BLaER1 treated with 17β-estradiol and CSF1 and Interleukin-3, amounts not matched to agents 10 nM and 100 nM (cell line): ENCODE results near the gene RPL34.

Source experiments
- H3K27ac ChIP-seq, 11 experiments: shearing (Covaris generic); formaldehyde crosslinking; 2 replicates each; pipeline ENCODE4 v1.8.1; 2022
- H3K27me3 ChIP-seq, 11 experiments: shearing (Covaris generic); formaldehyde crosslinking; 2 replicates each; pipeline ENCODE4 v1.8.1; 2022
- H3K36me3 ChIP-seq, 11 experiments: shearing (Covaris generic); formaldehyde crosslinking; 2 replicates each; pipeline ENCODE4 v1.8.1; 2022
- H3K4me1 ChIP-seq, 10 experiments: shearing (Covaris generic); formaldehyde crosslinking; 2 replicates each; pipeline ENCODE4 v1.8.1; 2022
- H3K4me2 ChIP-seq, 11 experiments: shearing (Covaris generic); formaldehyde crosslinking; 2 replicates each; pipeline ENCODE4 v1.8.1; 2022
- H3K4me3 ChIP-seq, 10 experiments: shearing (Covaris generic); formaldehyde crosslinking; 2 replicates each; pipeline ENCODE4 v1.8.1; 2022
- H3K9ac ChIP-seq, 11 experiments: shearing (Covaris generic); formaldehyde crosslinking; 2 replicates each; pipeline ENCODE4 v1.8.1; 2022
- H3K9me3 ChIP-seq, 11 experiments: shearing (Covaris generic); formaldehyde crosslinking; replicated peaks in 1 of 11; 2 replicates each; pipeline ENCODE4 v1.8.1; 2022
- H4K20me1 ChIP-seq, 11 experiments: shearing (Covaris generic); formaldehyde crosslinking; 2 replicates each; pipeline ENCODE4 v1.8.1; 2022
- Cebpa-rat ChIP-seq, 11 experiments: shearing (Covaris generic); IDR thresholded peaks; 2 replicates each; pipeline ENCODE4 v1.8.1; 2022

RPL34 gene

GRCh38 chr4:108620933-108621905 is 843 bp downstream of the RPL34 start:
- H3K27ac ChIP-seq: peak overlapping the region; percentile 82 to 95 (median 92)

DNA sequence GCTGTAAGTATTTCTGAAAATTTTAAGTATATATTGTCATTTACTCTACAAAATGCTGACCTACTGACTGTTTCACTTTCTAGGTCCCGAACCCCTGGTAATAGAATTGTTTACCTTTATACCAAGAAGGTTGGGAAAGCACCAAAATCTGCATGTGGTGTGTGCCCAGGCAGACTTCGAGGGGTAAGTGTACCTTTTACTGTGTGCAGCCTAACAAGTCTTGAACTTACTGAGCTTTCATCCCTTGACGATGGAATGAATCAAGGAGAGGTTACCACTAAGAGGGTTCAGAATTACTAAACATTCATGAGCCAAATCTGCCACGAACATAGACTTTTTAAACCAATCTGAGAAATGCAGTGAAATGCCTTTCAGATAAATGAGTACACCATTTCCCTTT is 1.6 kb downstream of the RPL34 start:
- Histone ChIP-seq H3K4me1 (peaks cover 36 to 47% (median 40%) of the 10 kb centered on the region in 10 experiments), H3K27ac (peak overlapping the region in 10 of 11 experiments; percentile 82 to 95 (median 92); a peak in 11 of 22 replicates), H3K27me3 (no peaks in the 10 kb centered on the region), H4K20me1 (peaks cover 49 to 60% (median 59%) of the 10 kb centered on the region in 11 experiments), H3K4me3 (peak overlapping the region; percentile 76 to 93 (median 86)), H3K4me2 (peak overlapping the region; percentile 85 to 99 (median 93)), H3K36me3 (peaks cover 55 to 62% (median 59%) of the 10 kb centered on the region in 11 experiments), H3K9me3 (peaks cover 0 to 6% (median 3%) of the 10 kb centered on the region in 11 experiments; a peak in 12 of 22 replicates), H3K9ac (peak overlapping the region; percentile 90 to 97 (median 95); a peak in 20 of 22 replicates)
- no peak for TF ChIP-seq Cebpa-rat (IDR thresholded peaks at IDR 0.05)

More at GRCh38 chr4:108620933-108621905, 843 bp downstream of the RPL34 start:
- H3K4me1 ChIP-seq: peaks cover 36 to 47% (median 40%) of the 10 kb centered on the region in 10 experiments
- H4K20me1 ChIP-seq: peaks cover 41 to 53% (median 51%) of the 10 kb centered on the region in 11 experiments
- no peaks in the 10 kb centered on the region for H3K27me3 ChIP-seq
- H3K4me3 ChIP-seq: peak overlapping the region; percentile 76 to 93 (median 86)
- peak overlapping the region; percentile 85 to 99 (median 93) for H3K4me2 ChIP-seq
- peaks cover 7 to 14% (median 11%) of the 10 kb centered on the region in 11 experiments for H3K9me3 ChIP-seq
- no peak for TF ChIP-seq Cebpa-rat (IDR thresholded peaks at IDR 0.05)
- H3K9ac ChIP-seq: peak overlapping the region; percentile 90 to 97 (median 95)
- H3K36me3 ChIP-seq: peaks cover 47 to 54% (median 51%) of the 10 kb centered on the region in 11 experiments

GRCh38 chr4:108622828-108623227 is 2.5 kb downstream of the RPL34 start:
- Histone ChIP-seq H3K9me3 (no peaks in the 10 kb centered on the region), H3K36me3 (peaks cover 63 to 70% (median 68%) of the 10 kb centered on the region in 11 experiments), H4K20me1 (peaks cover 57 to 68% (median 67%) of the 10 kb centered on the region in 11 experiments), H3K4me3 (peak overlapping the region in 9 of 10 experiments; percentile 11 to 93 (median 81); a peak in 14 of 20 replicates), H3K27ac (no peak overlapping the region), H3K9ac (peak overlapping the region in 10 of 11 experiments; percentile 38 to 97 (median 91); a peak in 17 of 22 replicates), H3K27me3 (no peaks in the 10 kb centered on the region), H3K4me2 (peak overlapping the region; percentile 85 to 99 (median 93)), H3K4me1 (peaks cover 36 to 47% (median 40%) of the 10 kb centered on the region in 10 experiments)
- TF ChIP-seq Cebpa-rat (IDR thresholded peaks at IDR 0.05): no peak

DNA sequence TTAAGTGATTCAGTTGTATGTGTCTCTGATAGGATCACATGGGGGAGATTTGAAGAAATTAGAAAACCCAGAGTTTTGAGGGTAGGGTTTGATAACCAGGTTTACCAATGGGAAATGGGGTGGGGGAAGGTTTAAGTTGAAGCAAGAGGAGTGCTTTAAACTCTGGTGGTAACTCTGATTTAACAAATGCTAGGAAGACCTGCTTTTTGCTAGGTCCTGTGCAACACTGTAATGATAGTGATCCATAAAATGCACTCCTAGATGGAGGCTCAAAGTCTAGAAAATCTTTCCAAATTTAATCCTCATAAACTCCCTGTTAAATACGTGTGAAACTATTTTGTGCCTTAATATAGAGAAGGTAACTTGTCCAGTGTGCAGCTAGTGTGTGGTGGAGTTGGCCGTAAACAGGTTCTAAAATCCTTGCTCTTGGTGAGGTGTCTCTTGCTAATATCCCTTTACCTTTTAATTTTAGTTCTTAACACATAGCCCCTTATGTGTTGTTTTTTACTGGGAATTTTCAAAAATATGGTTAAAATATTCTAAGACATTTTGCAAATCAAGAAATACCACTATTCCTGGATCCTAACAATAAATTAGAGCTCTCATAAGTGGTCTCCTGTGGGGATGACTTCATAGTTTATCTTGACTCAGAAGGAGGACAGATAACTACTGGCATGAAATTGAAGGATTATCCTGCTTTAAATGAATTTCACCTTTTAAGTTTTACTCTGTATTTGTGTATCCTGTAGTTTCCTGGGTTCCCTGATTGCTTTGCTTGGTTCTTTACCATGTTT is 4.1 kb downstream of the RPL34 start:
- peaks cover 79 to 86% (median 84%) of the 10 kb centered on the region in 11 experiments for H3K36me3 ChIP-seq

GRCh38 chr4:108626056-108626455 is 5.7 kb downstream of the RPL34 start:
- peaks cover 72 to 100% (median 87%) of the 10 kb centered on the region in 11 experiments for H4K20me1 ChIP-seq

More for the DNA sequence above, 4.1 kb downstream of the RPL34 start:
- Histone ChIP-seq H3K4me2 (peak overlapping the region in 9 of 11 experiments; percentile 85 to 99 (median 93); a peak in 15 of 22 replicates), H3K4me3 (peak overlapping the region in 6 of 10 experiments; percentile 21 to 86 (median 80); a peak in 4 of 20 replicates), H4K20me1 (peaks cover 71 to 84% (median 79%) of the 10 kb centered on the region in 11 experiments), H3K4me1 (peaks cover 33 to 41% (median 37%) of the 10 kb centered on the region in 10 experiments), H3K27me3 (no peaks in the 10 kb centered on the region), H3K9me3 (no peaks in the 10 kb centered on the region), H3K27ac (no peak overlapping the region), H3K9ac (peak overlapping the region in 9 of 11 experiments; percentile 0 to 95 (median 36); a peak in 11 of 22 replicates)
- TF ChIP-seq Cebpa-rat (IDR thresholded peaks at IDR 0.05): no peak

GRCh38 chr4:108628411-108628810 is 8.0 kb downstream of the RPL34 start:
- Histone ChIP-seq H3K27ac (no peak overlapping the region), H3K27me3 (no peaks in the 10 kb centered on the region), H3K4me2 (no peak overlapping the region), H3K9me3 (no peaks in the 10 kb centered on the region), H3K9ac (no peak overlapping the region), H3K4me3 (no peak overlapping the region), H3K4me1 (peaks cover 5 to 12% (median 8%) of the 10 kb centered on the region in 10 experiments; a peak in 18 of 20 replicates), H3K36me3 (peaks cover 98 to 100% (median 100%) of the 10 kb centered on the region in 11 experiments), H4K20me1 (peaks cover 50 to 87% (median 74%) of the 10 kb centered on the region in 11 experiments)
- no peak for TF ChIP-seq Cebpa-rat (IDR thresholded peaks at IDR 0.05)

More at GRCh38 chr4:108626056-108626455, 5.7 kb downstream of the RPL34 start:
- Histone ChIP-seq H3K4me3 (no peak overlapping the region), H3K9ac (no peak overlapping the region), H3K9me3 (no peaks in the 10 kb centered on the region), H3K27ac (no peak overlapping the region), H3K4me1 (peaks cover 27 to 34% (median 31%) of the 10 kb centered on the region in 10 experiments), H3K27me3 (no peaks in the 10 kb centered on the region), H3K36me3 (peaks cover 95 to 100% (median 100%) of the 10 kb centered on the region in 11 experiments), H3K4me2 (no peak overlapping the region)
- no peak for TF ChIP-seq Cebpa-rat (IDR thresholded peaks at IDR 0.05)

GRCh38 chr4:108635070-108635655 is 14.8 kb downstream of the RPL34 start:
- Histone ChIP-seq H3K27ac (no peak overlapping the region; a peak in 1 of 22 replicates), H3K4me1 (no peaks in the 10 kb centered on the region), H3K4me3 (no peak overlapping the region), H4K20me1 (peaks cover 0 to 38% (median 13%) of the 10 kb centered on the region in 11 experiments; a peak in 11 of 22 replicates), H3K36me3 (peaks cover 53 to 76% (median 62%) of the 10 kb centered on the region in 11 experiments), H3K27me3 (no peaks in the 10 kb centered on the region), H3K9ac (no peak overlapping the region), H3K9me3 (no peaks in the 10 kb centered on the region), H3K4me2 (no peak overlapping the region)
- TF ChIP-seq Cebpa-rat (IDR thresholded peaks at IDR 0.05): no peak

- no peak for TF ChIP-seq Cebpa-rat (IDR thresholded peaks at IDR 0.05)
Measured at GRCh38 chr4:108636246-108636645, 15.9 kb downstream of the RPL34 start.

More at GRCh38 chr4:108636246-108636645, 15.9 kb downstream of the RPL34 start:
- Histone ChIP-seq H3K4me1 (peaks cover 0 to 1% (median 0%) of the 10 kb centered on the region in 10 experiments; a peak in 2 of 20 replicates), H3K9ac (no peak overlapping the region), H3K36me3 (peaks cover 42 to 68% (median 51%) of the 10 kb centered on the region in 11 experiments), H4K20me1 (peaks cover 0 to 29% (median 9%) of the 10 kb centered on the region in 11 experiments; a peak in 11 of 22 replicates), H3K9me3 (no peaks in the 10 kb centered on the region), H3K4me2 (no peak overlapping the region), H3K4me3 (no peak overlapping the region), H3K27ac (no peak overlapping the region), H3K27me3 (no peaks in the 10 kb centered on the region)
